HG03066 (cell line): ENCODE results near the gene SLX4IP.

Experiments used
- ATAC-seq: cut with Tn5 transposase; IDR thresholded peaks from one replicate; pipeline ENCODE4 v1.9.1; 2021; ENCODE audit warnings: low read depth; ENCODE audit not compliant: unreplicated experiment

SLX4IP gene

GRCh38 chr20:10513931-10514575, 78.9 kb downstream of the SLX4IP start:
- ATAC-seq = no peak

- no peak for ATAC-seq
Observed at GRCh38 chr20:10516529-10516928, 81.4 kb downstream of the SLX4IP start.

DNA sequence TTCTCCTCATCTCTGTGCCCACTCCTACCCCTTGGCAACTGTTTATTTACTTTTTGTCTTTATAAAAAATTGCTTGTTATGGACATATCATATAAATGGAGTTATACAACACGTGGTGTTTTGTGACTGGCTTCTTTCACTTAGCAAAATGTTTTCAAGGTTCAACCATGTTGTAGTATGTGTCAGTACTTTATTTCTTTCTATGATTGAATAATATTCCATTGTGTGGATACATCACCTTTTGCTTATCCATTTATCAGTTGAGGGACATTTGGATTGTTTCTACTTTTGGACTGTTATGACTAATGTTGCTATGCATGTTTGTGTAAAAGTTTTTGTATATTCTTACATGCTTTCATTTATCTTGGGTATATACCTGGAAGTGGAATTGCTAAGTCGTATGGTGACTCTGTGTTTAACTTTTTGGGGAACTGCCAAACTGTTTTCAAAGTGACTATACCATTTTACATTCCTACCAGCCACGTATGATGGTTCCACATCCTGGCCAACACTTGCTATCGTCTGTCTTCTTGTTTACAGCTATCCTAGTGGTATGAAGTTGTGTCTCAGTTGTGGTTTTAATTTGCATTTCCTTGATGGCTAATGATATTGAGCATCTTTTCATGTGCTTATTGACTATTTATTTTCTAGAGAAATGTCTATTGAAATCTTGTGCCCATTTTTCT, 84.4 kb downstream of the SLX4IP start:
- no peak for ATAC-seq

GRCh38 chr20:10520528-10520927, 85.4 kb downstream of the SLX4IP start:
- ATAC-seq = no peak

- ATAC-seq = no peak
Observed at GRCh38 chr20:10521068-10521831, 86.1 kb downstream of the SLX4IP start.

- ATAC-seq = no peak
Observed at GRCh38 chr20:10521836-10522235, 86.7 kb downstream of the SLX4IP start.

GRCh38 chr20:10522328-10522727, 87.2 kb downstream of the SLX4IP start:
- ATAC-seq = no peak

DNA sequence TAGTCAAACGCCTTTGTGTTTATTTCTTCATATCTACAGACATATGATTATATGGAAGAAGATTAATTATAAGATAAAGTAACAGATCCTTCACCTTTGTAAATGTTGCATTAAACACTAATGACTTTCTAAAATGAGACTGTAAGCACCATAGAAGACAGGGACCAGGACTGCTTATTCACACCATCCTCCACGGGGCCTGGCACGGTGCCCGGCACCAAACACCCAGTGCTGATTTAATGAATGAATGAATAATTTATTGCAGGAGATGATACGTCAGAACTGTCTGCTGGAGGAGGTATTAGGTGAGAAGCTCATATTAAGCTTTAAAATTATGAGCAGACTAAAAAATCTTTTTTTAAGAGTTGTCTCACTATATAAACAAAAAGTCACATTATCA, 88.3 kb downstream of the SLX4IP start:
- no peak for ATAC-seq

DNA sequence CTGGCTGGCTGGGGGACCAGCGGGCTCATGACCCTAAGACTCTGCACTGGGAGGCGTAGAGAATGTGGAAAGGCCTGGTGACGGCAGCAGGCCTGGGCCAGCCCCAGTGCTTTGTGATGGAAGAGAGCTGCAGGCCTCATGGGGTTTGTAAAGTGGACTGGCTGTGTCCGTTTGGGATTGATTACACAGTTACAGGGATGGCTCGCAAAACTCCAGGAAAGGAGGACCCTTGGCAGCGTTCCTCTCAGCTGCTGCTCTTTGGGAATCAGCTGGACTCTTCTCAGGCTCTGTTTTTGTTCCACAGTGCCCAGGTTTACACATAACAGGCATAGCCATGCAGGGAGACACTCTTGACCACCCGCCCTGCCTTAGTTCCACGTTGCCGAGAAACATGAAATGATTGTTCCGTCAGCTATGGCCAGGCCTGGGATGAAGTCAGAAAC, 89.0 kb downstream of the SLX4IP start:
- no peak for ATAC-seq

GRCh38 chr20:10524643-10525042, 89.5 kb downstream of the SLX4IP start:
- ATAC-seq = no peak

GRCh38 chr20:10527781-10528180, 92.7 kb downstream of the SLX4IP start:
- ATAC-seq = no peak

GRCh38 chr20:10530883-10531282, 95.8 kb downstream of the SLX4IP start:
- ATAC-seq = no peak

DNA sequence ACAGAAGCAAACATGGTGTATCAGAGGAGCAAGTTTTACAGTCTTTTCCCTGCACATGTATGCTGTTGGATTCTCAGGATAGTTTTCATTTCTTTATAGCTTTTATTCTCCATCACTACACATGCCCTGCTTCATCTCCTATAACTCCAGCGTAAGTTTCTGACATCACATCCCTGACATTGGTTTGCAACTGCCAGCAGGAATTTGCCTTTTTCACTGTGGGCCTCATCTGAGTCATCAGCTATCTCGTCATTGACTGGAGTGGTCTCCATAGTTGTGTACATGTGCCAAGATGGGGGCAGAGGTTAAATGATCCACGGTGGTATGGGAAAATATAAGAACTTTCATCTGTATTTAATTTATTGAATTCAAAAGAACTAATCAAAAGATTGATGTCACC, 96.7 kb downstream of the SLX4IP start:
- no peak for ATAC-seq

DNA sequence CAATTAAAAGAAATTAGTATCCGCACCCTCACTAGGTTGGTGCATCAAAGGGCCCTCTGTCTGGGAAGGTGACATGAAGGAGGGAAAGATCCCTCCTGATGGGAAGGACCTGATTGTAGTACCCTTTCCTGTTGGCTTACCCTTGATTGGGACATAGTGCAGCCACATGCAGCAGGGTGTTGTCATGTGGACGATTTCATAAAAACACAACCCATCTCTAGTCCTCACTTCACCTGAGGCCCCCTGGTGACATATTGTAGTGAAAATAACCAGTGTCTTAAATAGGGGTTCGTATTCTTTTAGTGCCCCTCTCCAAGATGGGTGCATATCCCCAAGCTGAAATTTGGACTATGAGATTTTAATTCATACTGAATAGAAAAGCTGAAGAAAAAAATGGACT, 97.3 kb downstream of the SLX4IP start:
- no peak for ATAC-seq

- ATAC-seq = no peak
Observed at GRCh38 chr20:10536531-10536930, 101.4 kb downstream of the SLX4IP start.

GRCh38 chr20:10537850-10538480, 102.9 kb downstream of the SLX4IP start:
- ATAC-seq = no peak

GRCh38 chr20:10538768-10539167, 103.7 kb downstream of the SLX4IP start:
- no peak for ATAC-seq

DNA sequence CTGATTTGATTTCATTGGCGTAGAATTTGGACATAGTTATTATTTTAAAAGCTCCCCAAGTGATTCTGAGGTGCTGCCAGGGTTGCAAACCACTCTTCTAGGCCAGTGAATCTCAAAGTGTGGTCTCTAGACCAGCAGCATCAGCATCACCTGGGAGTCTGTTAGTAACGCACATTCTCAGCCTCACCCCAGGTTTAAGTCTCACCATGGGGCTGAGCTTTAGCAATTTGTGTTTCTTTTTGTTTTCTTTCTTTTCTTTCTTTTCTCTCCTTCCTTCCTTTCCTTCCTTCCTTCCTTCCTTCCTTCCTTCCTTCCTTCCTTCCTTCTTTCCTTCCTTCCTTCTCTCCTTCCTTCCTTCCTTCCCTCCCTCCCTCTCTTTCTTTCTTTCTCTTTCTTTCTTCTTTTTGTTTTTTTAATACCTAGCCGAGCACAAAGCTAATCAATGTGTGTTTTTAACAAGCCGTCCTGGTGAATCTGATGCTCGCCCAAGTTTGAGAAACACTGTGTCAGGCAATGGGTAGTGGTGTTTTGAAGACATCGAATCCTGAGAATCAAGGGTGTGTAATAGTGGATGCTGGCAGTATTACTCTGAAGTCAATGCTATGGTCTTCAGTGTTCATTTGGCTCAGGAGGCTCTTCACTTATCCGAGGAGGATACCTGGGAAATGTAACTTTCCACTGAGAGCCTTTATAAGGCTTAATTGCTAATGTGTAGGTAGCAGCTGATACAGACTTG, 104.9 kb downstream of the SLX4IP start:
- ATAC-seq = no peak

DNA sequence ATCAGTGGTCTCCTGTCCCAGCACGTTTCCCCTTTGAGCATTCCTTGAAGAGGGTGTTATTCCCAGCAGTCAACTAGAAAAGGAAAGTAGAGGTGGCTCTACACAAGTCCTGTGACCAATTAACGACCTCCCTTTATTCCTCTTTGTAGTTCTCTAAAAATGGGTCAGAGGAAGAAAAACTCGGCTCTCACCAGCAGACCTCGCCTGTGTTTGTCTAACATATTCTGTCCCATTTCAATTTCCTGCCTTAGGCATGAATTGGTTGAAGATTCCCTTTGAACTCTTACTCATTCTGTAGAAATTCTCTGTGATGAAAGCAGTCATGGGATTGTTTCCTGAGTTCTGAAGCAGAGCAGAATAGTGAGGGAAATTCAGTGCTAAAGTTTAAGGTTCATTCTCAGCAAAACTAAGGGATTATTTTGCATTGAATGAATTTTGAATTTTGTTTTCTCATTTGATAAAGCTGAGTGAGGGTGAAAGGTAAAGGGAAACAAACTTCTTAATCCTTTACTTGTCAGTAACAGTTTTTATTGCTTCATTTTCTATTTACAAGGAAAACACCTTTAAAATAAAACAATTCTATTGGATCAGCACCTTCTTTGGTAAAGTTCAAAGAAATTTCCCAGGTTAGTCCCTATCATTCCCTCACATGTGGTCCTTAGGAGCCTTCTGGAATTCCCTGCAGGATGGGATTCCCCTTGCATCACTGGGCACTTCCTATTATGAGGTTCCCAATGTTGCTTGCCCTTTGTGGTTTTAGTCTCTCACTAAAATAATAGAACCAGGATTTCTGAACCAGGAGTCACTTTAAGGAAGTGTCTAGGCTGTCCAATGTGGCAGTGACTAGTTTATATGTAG, 105.8 kb downstream of the SLX4IP start:
- no peak for ATAC-seq
